ENCODE results near the gene SWAP70. TPM values are rescaled to one million over a fixed set of nuclear protein-coding genes. Genes with fewer than 3 reads are reported as not detected.

SWAP70 gene
- total RNA-seq, 3 donors from 2014 or later (not counting 1 experiment from before 2014, with no cell fraction given) = 11.8 to 14.0 (median 11.9) TPM

- H3K4me3 Mint-ChIP-seq = no peak overlapping the region
- TF ChIP-seq CTCF (IDR thresholded peaks at IDR 0.05) = no peak
- ATAC-seq (no peak), DNase-seq (no peak)
- H3K36me3 Mint-ChIP-seq = no peaks in the 10 kb centered on the region
- H3K27ac ChIP-seq (ENCODE audit: low read length) = no peak overlapping the region
- no peak overlapping the region for H3K27ac Mint-ChIP-seq
- H3K27me3 Mint-ChIP-seq (ENCODE audit: low read depth in 2 of 2) = no peaks in the 10 kb centered on the region
- H3K4me1 ChIP-seq (ENCODE audit: control insufficient read depth, insufficient read depth, low read length) = peaks cover 5% of the 10 kb centered on the region
- H3K36me3 ChIP-seq (ENCODE audit: control insufficient read depth, insufficient read depth, low read length) = no peaks in the 10 kb centered on the region
- no peaks in the 10 kb centered on the region for H3K9me3 Mint-ChIP-seq
- intact Hi-C loops (cut with micrococcal nuclease) = no loop called here
- WGBS (ENCODE audit: insufficient coverage) = 45% methylated on average over 1 of the region's 2 CpGs
- H3K4me3 ChIP-seq (ENCODE audit: low read length) = no peak overlapping the region
- H3K4me1 Mint-ChIP-seq = peaks cover 5 to 10% of the 10 kb centered on the region in 2 donors
- no peaks in the 10 kb centered on the region for H3K27me3 ChIP-seq (ENCODE audit: control insufficient read depth, insufficient read depth, low read length)
- no peaks in the 10 kb centered on the region for H3K9me3 ChIP-seq (ENCODE audit: control insufficient read depth, insufficient read depth, low read length)
Observed at GRCh38 chr11:9642894-9643293, 21.0 kb upstream of the SWAP70 start.

- no peak for DNase-seq
- Mint-ChIP-seq H3K9me3 (no peaks in the 10 kb centered on the region), H3K4me1 (peaks cover 5 to 10% of the 10 kb centered on the region in 2 donors), H3K27ac (no peak overlapping the region), H3K36me3 (no peaks in the 10 kb centered on the region), H3K4me3 (no peak overlapping the region), H3K27me3 (ENCODE audit: low read depth in 2 of 2) (peaks cover 0 to 2% of the 10 kb centered on the region in 2 donors)
- Histone ChIP-seq H3K9me3 (ENCODE audit: control insufficient read depth, insufficient read depth, low read length) (no peaks in the 10 kb centered on the region), H3K4me1 (ENCODE audit: control insufficient read depth, insufficient read depth, low read length) (peaks cover 5% of the 10 kb centered on the region), H3K36me3 (ENCODE audit: control insufficient read depth, insufficient read depth, low read length) (no peaks in the 10 kb centered on the region), H3K4me3 (ENCODE audit: low read length) (no peak overlapping the region), H3K27ac (ENCODE audit: low read length) (no peak overlapping the region), H3K27me3 (ENCODE audit: control insufficient read depth, insufficient read depth, low read length) (no peaks in the 10 kb centered on the region)
- intact Hi-C loops (cut with micrococcal nuclease) = no loop called here
- 38% methylated on average over 3 of the region's 3 CpGs for WGBS (ENCODE audit: insufficient coverage)
- no peak for ATAC-seq
- no peak for TF ChIP-seq CTCF (IDR thresholded peaks at IDR 0.05)
Observed at GRCh38 chr11:9643751-9644150, 20.1 kb upstream of the SWAP70 start.

GRCh38 chr11:9645881-9646280, 18.0 kb upstream of the SWAP70 start:
- H3K36me3 ChIP-seq (ENCODE audit: control insufficient read depth, insufficient read depth, low read length) = no peaks in the 10 kb centered on the region
- H3K4me3 Mint-ChIP-seq = no peak overlapping the region
- ATAC-seq (no peak), DNase-seq (no peak)
- H3K27me3 ChIP-seq (ENCODE audit: control insufficient read depth, insufficient read depth, low read length) = no peaks in the 10 kb centered on the region
- no peak overlapping the region for H3K27ac Mint-ChIP-seq
- no peaks in the 10 kb centered on the region for H3K9me3 ChIP-seq (ENCODE audit: control insufficient read depth, insufficient read depth, low read length)
- H3K4me3 ChIP-seq (ENCODE audit: low read length) = no peak overlapping the region
- no peaks in the 10 kb centered on the region for H3K9me3 Mint-ChIP-seq
- peaks cover 0 to 2% of the 10 kb centered on the region in 2 donors for H3K27me3 Mint-ChIP-seq (ENCODE audit: low read depth in 2 of 2)
- 77% methylated on average over 1 of the region's 1 CpG for WGBS (ENCODE audit: insufficient coverage)
- H3K4me1 Mint-ChIP-seq = no peaks in the 10 kb centered on the region
- TF ChIP-seq CTCF (IDR thresholded peaks at IDR 0.05) = no peak
- intact Hi-C loops (cut with micrococcal nuclease) = no loop called here
- H3K36me3 Mint-ChIP-seq = no peaks in the 10 kb centered on the region
- no peak overlapping the region for H3K27ac ChIP-seq (ENCODE audit: low read length)
- no peaks in the 10 kb centered on the region for H3K4me1 ChIP-seq (ENCODE audit: control insufficient read depth, insufficient read depth, low read length)

- TF ChIP-seq CTCF (IDR thresholded peaks at IDR 0.05) = no peak
- H3K27me3 Mint-ChIP-seq (ENCODE audit: low read depth in 2 of 2) = peaks cover 0 to 2% of the 10 kb centered on the region in 2 donors
- H3K4me1 ChIP-seq (ENCODE audit: control insufficient read depth, insufficient read depth, low read length) = no peaks in the 10 kb centered on the region
- H3K27me3 ChIP-seq (ENCODE audit: control insufficient read depth, insufficient read depth, low read length) = no peaks in the 10 kb centered on the region
- no peaks in the 10 kb centered on the region for H3K36me3 ChIP-seq (ENCODE audit: control insufficient read depth, insufficient read depth, low read length)
- intact Hi-C loops (cut with micrococcal nuclease) = no loop called here
- ATAC-seq (no peak), DNase-seq (no peak)
- H3K4me3 ChIP-seq (ENCODE audit: low read length) = no peak overlapping the region
- WGBS (ENCODE audit: insufficient coverage) = 89% methylated on average over 3 of the region's 4 CpGs
- no peaks in the 10 kb centered on the region for H3K9me3 ChIP-seq (ENCODE audit: control insufficient read depth, insufficient read depth, low read length)
- no peaks in the 10 kb centered on the region for H3K4me1 Mint-ChIP-seq
- H3K4me3 Mint-ChIP-seq = no peak overlapping the region
- no peaks in the 10 kb centered on the region for H3K9me3 Mint-ChIP-seq
- no peak overlapping the region for H3K27ac ChIP-seq (ENCODE audit: low read length)
- H3K36me3 Mint-ChIP-seq = no peaks in the 10 kb centered on the region
- no peak overlapping the region for H3K27ac Mint-ChIP-seq
Observed at GRCh38 chr11:9646324-9646723, 17.6 kb upstream of the SWAP70 start.

Data from natural killer cell (primary cell).